Esophagus (tissue), 2 donors: ENCODE measurements around the gene MOV10L1. TPM values are rescaled to one million over a fixed set of nuclear protein-coding genes. Genes with fewer than 3 reads are reported as not detected.
"Not testable (repeated sequence)": the region's sequence is repeated elsewhere in the genome, so short reads cannot be mapped to it uniquely, and the experiment has no call there.

ENCODE experiments used
- H3K27ac ChIP-seq, 2 donors: one replicate each; pipeline ENCODE4 v1.5.1; 2013; ENCODE audit warnings: low read depth in 2 of 2, mild to moderate bottlenecking in 2 of 2, inconsistent platforms in 1 of 2, low read length in 1 of 2, moderate library complexity in 1 of 2
- H3K27me3 ChIP-seq, 2 donors: one replicate each; pipeline ENCODE4 v1.6.1; 2013; ENCODE audit warnings: low read length in 2 of 2, control low read depth in 1 of 2, mild to moderate bottlenecking in 1 of 2; ENCODE audit not compliant: insufficient read depth in 2 of 2, control insufficient read depth in 1 of 2
- H3K36me3 ChIP-seq, 2 donors: one replicate each; pipeline ENCODE4 v1.6.1; 2013; ENCODE audit warnings: low read length in 1 of 2; ENCODE audit not compliant: control insufficient read depth in 2 of 2, insufficient read depth in 2 of 2
- H3K4me1 ChIP-seq, 2 donors: one replicate each; pipeline ENCODE4 v1.6.1; 2013; ENCODE audit warnings: low read length in 1 of 2; ENCODE audit not compliant: control insufficient read depth in 2 of 2, insufficient read depth in 2 of 2
- H3K4me3 ChIP-seq, 2 donors: one replicate each; pipeline ENCODE4 v1.5.1; 2013; ENCODE audit warnings: low read length in 2 of 2, mild to moderate bottlenecking in 2 of 2, low read depth in 1 of 2, moderate library complexity in 1 of 2
- H3K9me3 ChIP-seq, 2 donors: one replicate each; pipeline ENCODE4 v1.6.1; 2013; ENCODE audit warnings: mild to moderate bottlenecking in 2 of 2, low read depth in 1 of 2, low read length in 1 of 2, moderate library complexity in 1 of 2; ENCODE audit not compliant: control insufficient read depth in 2 of 2, insufficient read depth in 1 of 2
- whole genome bisulfite sequencing, 2 donors: extraction: QIAGEN DNeasy Blood & Tissue Kit; methylation state at CpG; one replicate each; pipeline ENCODE4 v1.1.7; 2013; 5-methylcytosine and 5-hydroxymethylcytosine counted together
- polyA plus RNA-seq, 2 donors: library from polyadenylated mRNA; stranded (reverse); fragments of 200-250 nt; gene quantifications; one replicate each; pipeline ENCODE4 v1.2.3, GENCODE V29; 2013
- donor health status: healthy with polysubstance abuse.
- donor health status: Bipolar disorder and iron deficiency.

The MOV10L1 gene
- polyA plus RNA-seq, 2 donors = 0.18 to 0.22 TPM

GRCh38 chr22:50084614-50085021, 5.2 kb upstream of the MOV10L1 start:
- Histone ChIP-seq H3K4me3 (no peak overlapping the region), H3K27me3 (no peaks in the 10 kb centered on the region)
- 80 to 85% methylated on average over 16 of the region's 16 CpGs for WGBS, 2 donors

GRCh38 chr22:50085211-50085972, 4.4 kb upstream of the MOV10L1 start, which contains the start of gene MLC1:
Gene MLC1 (minus strand): TSS chr22:50085426. CDS start chr22:50084902, 524 bp downstream.
- H3K9me3 ChIP-seq = peaks cover 0 to 8% of the 10 kb centered on the region in 2 donors
- no peak within 1 kb of the TSS for H3K27ac ChIP-seq
- H3K27me3 ChIP-seq = no peaks in the 10 kb centered on the region
- no peaks in the 10 kb centered on the region for H3K36me3 ChIP-seq
- 55 to 64% methylated on average over 29 of the region's 29 CpGs for WGBS, 2 donors
- H3K4me1 ChIP-seq = peaks cover 6 to 10% of the 10 kb centered on the region in 2 donors
- H3K4me3 ChIP-seq = no peak within 1 kb of the TSS

More at GRCh38 chr22:50084614-50085021, 5.2 kb upstream of the MOV10L1 start:
- peaks cover 0 to under 1% of the 10 kb centered on the region in 2 donors for H3K9me3 ChIP-seq
- peaks cover 5 to 10% of the 10 kb centered on the region in 2 donors for H3K4me1 ChIP-seq
- no peaks in the 10 kb centered on the region for H3K36me3 ChIP-seq
- no peak overlapping the region for H3K27ac ChIP-seq

- Histone ChIP-seq H3K4me1 (peaks cover 6 to 10% of the 10 kb centered on the region in 2 donors), H3K4me3 (no peak overlapping the region), H3K36me3 (no peaks in the 10 kb centered on the region), H3K27me3 (no peaks in the 10 kb centered on the region), H3K27ac (no peak overlapping the region), H3K9me3 (peaks cover 0 to 8% of the 10 kb centered on the region in 2 donors)
- WGBS, 2 donors = 67 to 71% methylated on average over 5 of the region's 5 CpGs
Measured at GRCh38 chr22:50086526-50086925, 3.3 kb upstream of the MOV10L1 start.

- WGBS, 2 donors = 91 to 92% methylated on average over 4 of the region's 4 CpGs
- H3K27ac ChIP-seq, H3K27me3 ChIP-seq, H3K4me1 ChIP-seq, H3K4me3 ChIP-seq, H3K36me3 ChIP-seq, H3K9me3 ChIP-seq: not testable (repeated sequence)
Measured at GRCh38 chr22:50086975-50087374, 2.8 kb upstream of the MOV10L1 start.

- Histone ChIP-seq H3K27me3 (no peaks in the 10 kb centered on the region), H3K9me3 (peaks cover 0 to 8% of the 10 kb centered on the region in 2 donors), H3K4me1 (peaks cover 6 to 10% of the 10 kb centered on the region in 2 donors), H3K36me3 (no peaks in the 10 kb centered on the region), H3K4me3 (no peak overlapping the region), H3K27ac (no peak overlapping the region)
- 89 to 90% methylated on average over 12 of the region's 12 CpGs for WGBS, 2 donors
Measured at GRCh38 chr22:50087646-50088045, 2.2 kb upstream of the MOV10L1 start.

GRCh38 chr22:50088096-50088495, 1.7 kb upstream of the MOV10L1 start:
- Histone ChIP-seq H3K4me1 (peaks cover 6 to 8% of the 10 kb centered on the region in 2 donors), H3K4me3 (no peak overlapping the region), H3K9me3 (peaks cover 0 to 8% of the 10 kb centered on the region in 2 donors), H3K27me3 (no peaks in the 10 kb centered on the region), H3K36me3 (no peaks in the 10 kb centered on the region), H3K27ac (no peak overlapping the region)
- WGBS, 2 donors = 96 to 97% methylated on average over 11 to 12 of the region's 12 CpGs

GRCh38 chr22:50089231-50089630, 575 bp upstream of the MOV10L1 start:
- Histone ChIP-seq H3K27me3 (no peaks in the 10 kb centered on the region), H3K27ac (no peak overlapping the region), H3K4me3 (no peak overlapping the region), H3K36me3 (no peaks in the 10 kb centered on the region), H3K9me3 (peaks cover 0 to 8% of the 10 kb centered on the region in 2 donors), H3K4me1 (peaks cover 0 to 6% of the 10 kb centered on the region in 2 donors)
- WGBS, 2 donors = 91 to 93% methylated on average over 11 of the region's 11 CpGs

GRCh38 chr22:50090412-50090714, 557 bp downstream of the MOV10L1 start:
- Histone ChIP-seq H3K4me3 (no peak overlapping the region), H3K27ac (no peak overlapping the region), H3K4me1 (peaks cover 0 to 6% of the 10 kb centered on the region in 2 donors), H3K27me3 (no peaks in the 10 kb centered on the region), H3K9me3 (peaks cover 0 to 8% of the 10 kb centered on the region in 2 donors), H3K36me3 (no peaks in the 10 kb centered on the region)
- WGBS, 2 donors = 92% methylated on average over 21 to 22 of the region's 22 CpGs

GRCh38 chr22:50091092-50091768, 1.4 kb downstream of the MOV10L1 start:
- Histone ChIP-seq H3K27ac (no peak overlapping the region), H3K4me1 (peaks cover 0 to 6% of the 10 kb centered on the region in 2 donors), H3K4me3 (no peak overlapping the region), H3K27me3 (no peaks in the 10 kb centered on the region), H3K9me3 (peaks cover 0 to 8% of the 10 kb centered on the region in 2 donors), H3K36me3 (no peaks in the 10 kb centered on the region)
- 81 to 84% methylated on average over 29 of the region's 29 CpGs for WGBS, 2 donors
